ENCODE measurements around the gene NACC2.
"Not testable (repeated sequence)": the region's sequence is repeated elsewhere in the genome, so short reads cannot be mapped to it uniquely, and the experiment has no call there.

Gene NACC2

DNA sequence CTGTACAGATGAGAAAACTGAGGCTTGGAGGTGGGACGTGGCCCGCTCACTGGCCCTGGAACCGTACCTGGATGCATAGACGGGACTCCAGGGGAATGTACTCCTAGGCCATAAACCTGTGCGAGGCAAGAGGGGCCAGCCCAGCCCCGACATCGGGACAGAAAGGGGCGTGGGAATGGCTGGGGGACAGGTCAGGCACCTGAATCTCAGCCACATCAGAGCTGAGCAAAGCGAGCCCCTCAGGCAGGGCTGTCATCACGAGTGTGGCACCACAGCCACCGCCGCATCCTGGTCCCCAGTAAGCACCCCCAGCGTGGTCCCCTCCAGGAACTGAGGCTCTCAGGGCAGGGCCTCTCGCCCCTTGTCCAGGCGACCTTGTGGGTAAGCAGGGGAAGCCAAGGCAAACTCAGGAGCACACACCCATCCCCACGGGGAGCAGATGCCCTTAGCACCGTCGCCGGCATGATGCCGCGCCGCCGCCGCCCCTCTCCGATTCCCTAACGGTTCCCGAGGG is 16.5 kb downstream of the NACC2 start:
- H3K36me3 ChIP-seq (ENCODE audit: insufficient read depth, low read length), result no peaks in the 10 kb centered on the region
- no peak overlapping the region for H3K9ac ChIP-seq (ENCODE audit: low read depth, low read length)
- no peaks in the 10 kb centered on the region for H3K4me1 ChIP-seq (ENCODE audit: insufficient read depth, low read length)
- no peaks in the 10 kb centered on the region for H3K9me3 ChIP-seq (ENCODE audit: control insufficient read depth, insufficient read depth, low read length)

DNA sequence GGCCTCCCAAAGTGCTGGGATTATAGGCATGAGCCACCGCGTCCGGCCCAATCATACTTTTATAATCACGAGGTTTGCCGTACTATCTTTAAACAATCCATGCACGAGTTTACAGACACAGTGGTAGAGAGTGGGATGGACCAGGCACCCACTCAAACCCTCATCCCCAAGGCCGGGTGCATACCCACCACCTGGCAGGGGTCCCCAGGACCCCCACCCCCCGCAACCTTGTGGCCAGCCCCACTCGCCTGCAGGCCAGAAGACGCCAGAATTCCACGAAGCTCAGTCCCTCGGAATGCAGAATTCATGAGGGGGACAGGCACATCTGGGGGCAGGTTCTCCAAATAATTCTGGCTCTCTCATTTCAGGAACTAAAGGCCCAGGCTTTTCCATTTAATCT is 17.1 kb downstream of the NACC2 start:
- Histone ChIP-seq H3K9ac (ENCODE audit: low read depth, low read length) (no peak overlapping the region), H3K36me3 (ENCODE audit: insufficient read depth, low read length) (no peaks in the 10 kb centered on the region), H3K4me1 (ENCODE audit: insufficient read depth, low read length) (no peaks in the 10 kb centered on the region), H3K9me3 (ENCODE audit: control insufficient read depth, insufficient read depth, low read length) (no peaks in the 10 kb centered on the region)

DNA sequence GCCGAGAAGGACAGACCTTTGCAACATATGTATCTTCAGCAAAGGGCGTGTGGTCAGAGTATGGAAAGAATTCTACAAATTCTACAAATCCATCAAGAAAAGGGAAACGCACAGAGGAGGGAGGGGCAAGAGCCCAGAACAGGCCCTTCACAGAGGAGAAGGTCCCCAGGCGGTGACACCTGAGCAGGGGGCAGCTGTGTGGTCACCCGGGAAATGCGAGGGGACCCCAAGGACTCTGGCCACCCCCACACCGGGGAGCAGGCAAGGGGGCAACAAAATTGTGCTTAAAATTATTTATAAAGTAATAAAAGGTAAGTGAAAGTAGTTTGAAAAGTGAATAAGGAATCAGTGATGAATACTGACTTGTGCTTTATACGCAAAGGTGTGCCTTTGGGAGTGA is 17.6 kb downstream of the NACC2 start:
- Histone ChIP-seq H3K9me3 (ENCODE audit: control insufficient read depth, insufficient read depth, low read length) (no peaks in the 10 kb centered on the region), H3K9ac (ENCODE audit: low read depth, low read length) (no peak overlapping the region), H3K36me3 (ENCODE audit: insufficient read depth, low read length) (no peaks in the 10 kb centered on the region), H3K4me1 (ENCODE audit: insufficient read depth, low read length) (no peaks in the 10 kb centered on the region)

DNA sequence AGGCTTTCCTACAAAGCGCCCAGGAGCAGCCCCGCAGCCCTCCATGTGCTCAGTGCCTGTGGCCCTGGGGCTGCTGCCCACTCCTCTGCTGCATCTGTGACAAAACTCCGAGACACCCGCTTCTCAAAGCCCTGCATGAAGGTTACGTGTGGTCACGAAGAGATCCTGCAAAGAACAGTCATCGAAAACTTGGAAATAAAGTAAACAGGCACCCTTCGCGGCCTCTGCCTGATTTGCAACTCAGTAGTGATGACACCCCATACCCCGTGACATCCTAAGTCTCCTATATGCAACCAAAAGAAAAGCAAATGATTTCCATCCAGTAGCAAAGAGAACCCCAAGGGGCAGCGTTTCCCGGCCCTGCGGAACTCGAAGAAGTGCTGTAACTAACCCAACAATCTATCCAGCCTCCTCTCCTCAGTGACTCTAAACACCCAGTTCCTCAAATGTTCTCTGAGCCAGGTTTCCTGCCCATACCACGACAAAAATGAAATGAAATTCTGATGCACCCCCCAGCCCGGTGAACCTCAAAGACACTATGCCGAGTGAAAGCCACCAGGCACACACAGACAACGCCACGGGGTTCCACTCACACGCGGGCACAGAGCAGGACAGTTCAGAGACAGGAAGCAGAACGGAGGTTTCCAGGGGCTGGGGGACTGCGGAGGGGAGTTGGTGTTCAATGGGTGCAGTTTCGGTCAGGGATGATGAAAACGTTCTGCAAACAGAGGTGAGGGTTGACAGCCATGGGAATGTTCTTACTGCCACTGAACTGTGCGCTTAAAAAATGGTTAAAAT is 19.0 kb downstream of the NACC2 start:
- H3K9ac ChIP-seq (ENCODE audit: low read depth, low read length), result no peak overlapping the region; the same call in 1 of the 2 replicates
- no peaks in the 10 kb centered on the region for H3K36me3 ChIP-seq (ENCODE audit: insufficient read depth, low read length)
- no peaks in the 10 kb centered on the region for H3K4me1 ChIP-seq (ENCODE audit: insufficient read depth, low read length)
- H3K9me3 ChIP-seq (ENCODE audit: control insufficient read depth, insufficient read depth, low read length), result no peaks in the 10 kb centered on the region

DNA sequence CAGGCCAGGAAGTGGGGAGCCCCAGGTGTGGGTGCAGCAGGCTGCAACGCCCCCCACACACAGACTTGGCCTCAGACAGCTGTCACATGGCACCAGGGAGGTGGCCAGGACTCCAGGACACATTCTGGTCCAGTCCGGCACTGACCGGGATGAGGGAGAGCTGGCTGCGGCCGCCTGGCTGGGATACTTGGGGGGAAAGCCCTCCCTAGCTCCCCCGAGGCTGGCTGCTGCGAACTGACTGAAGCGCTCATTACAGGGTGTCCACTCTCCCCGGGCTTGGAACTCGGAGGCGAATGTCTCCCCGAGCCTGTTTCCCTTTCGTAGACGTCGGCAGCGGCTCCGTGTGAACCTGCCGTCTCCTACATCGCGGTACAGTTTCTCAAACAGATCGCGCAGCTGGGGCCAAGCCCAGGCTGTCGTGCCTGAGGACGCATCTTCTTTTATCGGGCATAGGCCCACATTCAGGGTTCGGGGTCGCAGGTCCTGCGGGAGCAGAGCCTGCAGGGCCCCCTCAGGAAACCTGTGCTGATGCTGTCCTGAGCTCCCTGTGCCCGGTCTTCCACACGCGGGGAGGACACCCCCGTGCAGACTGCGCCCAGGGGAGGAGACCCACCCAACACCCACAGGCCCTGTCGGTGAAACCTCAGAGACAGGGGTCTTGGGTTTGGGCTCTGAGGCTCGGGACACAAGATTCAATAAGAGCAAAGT is 19.8 kb downstream of the NACC2 start:
- no peaks in the 10 kb centered on the region for H3K9me3 ChIP-seq (ENCODE audit: control insufficient read depth, insufficient read depth, low read length)
- H3K4me1 ChIP-seq (ENCODE audit: insufficient read depth, low read length), result no peaks in the 10 kb centered on the region
- H3K9ac ChIP-seq (ENCODE audit: low read depth, low read length), result no peak overlapping the region
- H3K36me3 ChIP-seq (ENCODE audit: insufficient read depth, low read length), result no peaks in the 10 kb centered on the region

DNA sequence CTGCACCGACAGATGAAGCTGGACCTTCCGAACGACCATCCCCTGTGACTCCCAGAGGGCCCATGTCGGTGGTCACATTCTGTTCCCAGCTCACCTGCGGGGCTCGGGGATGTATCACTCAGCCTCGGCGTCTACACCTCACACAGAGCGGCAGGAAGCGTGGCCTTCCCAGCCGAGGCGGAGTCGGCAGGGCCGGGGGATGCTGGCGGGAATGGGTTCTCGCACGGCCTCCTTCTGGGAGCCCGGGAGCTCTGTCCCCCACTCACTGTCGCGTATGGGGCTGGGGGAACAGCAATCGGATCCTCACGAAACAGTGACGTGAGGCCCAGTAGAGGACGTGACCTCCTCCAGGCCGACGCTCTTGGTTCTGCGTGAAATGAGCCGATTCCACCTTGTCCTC is 20.4 kb downstream of the NACC2 start:
- Histone ChIP-seq H3K36me3 (ENCODE audit: insufficient read depth, low read length) (no peaks in the 10 kb centered on the region), H3K9ac (ENCODE audit: low read depth, low read length) (no peak overlapping the region), H3K9me3 (ENCODE audit: control insufficient read depth, insufficient read depth, low read length) (no peaks in the 10 kb centered on the region), H3K4me1 (ENCODE audit: insufficient read depth, low read length) (no peaks in the 10 kb centered on the region)

DNA sequence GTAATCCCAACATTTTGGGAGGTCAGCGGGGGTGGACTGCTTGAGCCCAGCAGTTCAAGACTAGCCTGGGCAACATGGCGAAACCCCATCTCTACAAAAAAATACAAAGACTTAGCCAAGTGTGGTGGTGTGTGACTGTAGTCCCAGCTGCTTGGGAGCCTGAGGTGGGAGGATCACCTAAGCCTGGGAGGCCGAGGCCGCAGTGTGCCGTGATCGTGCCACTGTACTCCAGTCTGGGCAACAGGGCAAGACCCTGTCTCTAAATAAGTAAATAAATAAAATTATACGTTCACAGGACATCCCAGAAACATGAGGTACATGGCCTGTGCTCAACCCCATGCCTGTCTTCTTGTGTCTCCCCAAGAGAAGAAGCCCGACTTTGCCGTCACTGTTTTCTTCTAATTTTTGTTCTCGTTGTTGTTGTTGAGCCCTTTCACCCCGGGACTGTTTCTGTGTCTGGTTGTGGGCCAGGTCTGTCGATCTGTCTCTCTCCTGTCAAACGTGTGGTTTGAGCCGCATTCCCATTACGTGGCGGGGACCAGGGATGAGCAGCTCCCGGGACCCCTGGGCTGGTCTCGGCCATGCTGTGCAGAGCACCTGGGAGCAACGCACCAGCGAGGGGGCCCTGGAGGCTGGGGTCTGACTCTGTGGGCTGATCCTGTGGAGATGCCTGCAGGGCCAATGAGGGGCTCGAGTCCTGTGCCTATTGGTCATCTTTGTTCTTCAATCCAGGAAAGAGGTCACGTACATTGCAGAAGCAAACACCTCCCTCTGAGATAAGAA is 32.2 kb downstream of the NACC2 start:
- Histone ChIP-seq H3K4me1 (ENCODE audit: insufficient read depth, low read length) (peaks cover 14% of the 10 kb centered on the region; the same call in 1 of the 2 replicates), H3K9ac (ENCODE audit: low read depth, low read length) (no peak overlapping the region), H3K9me3 (ENCODE audit: control insufficient read depth, insufficient read depth, low read length) (no peaks in the 10 kb centered on the region), H3K36me3 (ENCODE audit: insufficient read depth, low read length) (0 out of 2 replicates have a peak, but pooled peaks cover 3% of the 10 kb centered on the region)

DNA sequence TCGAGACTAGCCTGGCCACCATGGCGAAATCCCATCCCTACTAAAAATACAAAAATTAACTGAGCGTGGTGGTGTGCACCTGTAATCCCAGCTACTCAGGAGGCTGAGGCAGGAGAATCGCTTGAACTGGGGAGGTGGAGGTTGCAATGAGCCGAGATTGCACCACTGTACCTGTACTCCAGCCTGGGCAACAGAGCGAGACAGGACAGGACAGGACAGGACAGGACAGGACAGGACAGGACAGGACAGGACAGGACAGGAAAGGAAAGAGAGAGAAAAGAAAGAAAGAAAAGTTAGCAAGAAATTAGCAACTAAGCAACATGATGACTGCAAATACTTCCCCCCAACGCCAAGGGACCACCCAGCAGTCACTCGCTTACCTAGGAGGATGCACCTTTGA is 33.2 kb downstream of the NACC2 start:
- not testable (repeated sequence) for H3K9ac ChIP-seq (ENCODE audit: low read depth, low read length); H3K9me3 ChIP-seq (ENCODE audit: control insufficient read depth, insufficient read depth, low read length)
- H3K4me1 ChIP-seq (ENCODE audit: insufficient read depth, low read length), result peaks cover 21% of the 10 kb centered on the region; the same call in 1 of the 2 replicates

DNA sequence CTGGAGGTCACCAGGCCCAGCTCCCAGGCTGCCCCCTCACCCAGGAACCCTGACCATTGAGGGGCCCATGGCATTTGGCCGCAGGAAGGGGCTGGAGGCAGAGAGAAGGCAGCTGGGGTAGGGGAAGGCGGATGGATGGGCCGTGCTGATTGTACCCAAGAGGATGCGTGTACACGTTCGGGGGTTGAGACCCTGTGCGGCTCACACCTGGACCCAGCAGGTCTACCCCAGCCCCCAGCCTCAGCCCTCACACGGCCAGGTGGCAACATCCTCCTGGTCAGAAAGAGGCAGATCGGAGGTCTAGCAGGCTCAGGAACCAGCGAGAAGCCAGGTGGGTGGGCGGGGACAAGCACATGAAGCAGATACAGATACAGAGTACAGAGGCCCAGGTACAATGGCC is 33.7 kb downstream of the NACC2 start:
- no peaks in the 10 kb centered on the region for H3K9me3 ChIP-seq (ENCODE audit: control insufficient read depth, insufficient read depth, low read length)
- H3K36me3 ChIP-seq (ENCODE audit: insufficient read depth, low read length), result 0 out of 2 replicates have a peak, but pooled peaks cover 3% of the 10 kb centered on the region
- peaks cover 23% of the 10 kb centered on the region; the same call in 1 of the 2 replicates for H3K4me1 ChIP-seq (ENCODE audit: insufficient read depth, low read length)
- H3K9ac ChIP-seq (ENCODE audit: low read depth, low read length), result no peak overlapping the region

More for the DNA sequence above, 33.2 kb downstream of the NACC2 start:
- not testable (repeated sequence) for H3K36me3 ChIP-seq (ENCODE audit: insufficient read depth, low read length)

DNA sequence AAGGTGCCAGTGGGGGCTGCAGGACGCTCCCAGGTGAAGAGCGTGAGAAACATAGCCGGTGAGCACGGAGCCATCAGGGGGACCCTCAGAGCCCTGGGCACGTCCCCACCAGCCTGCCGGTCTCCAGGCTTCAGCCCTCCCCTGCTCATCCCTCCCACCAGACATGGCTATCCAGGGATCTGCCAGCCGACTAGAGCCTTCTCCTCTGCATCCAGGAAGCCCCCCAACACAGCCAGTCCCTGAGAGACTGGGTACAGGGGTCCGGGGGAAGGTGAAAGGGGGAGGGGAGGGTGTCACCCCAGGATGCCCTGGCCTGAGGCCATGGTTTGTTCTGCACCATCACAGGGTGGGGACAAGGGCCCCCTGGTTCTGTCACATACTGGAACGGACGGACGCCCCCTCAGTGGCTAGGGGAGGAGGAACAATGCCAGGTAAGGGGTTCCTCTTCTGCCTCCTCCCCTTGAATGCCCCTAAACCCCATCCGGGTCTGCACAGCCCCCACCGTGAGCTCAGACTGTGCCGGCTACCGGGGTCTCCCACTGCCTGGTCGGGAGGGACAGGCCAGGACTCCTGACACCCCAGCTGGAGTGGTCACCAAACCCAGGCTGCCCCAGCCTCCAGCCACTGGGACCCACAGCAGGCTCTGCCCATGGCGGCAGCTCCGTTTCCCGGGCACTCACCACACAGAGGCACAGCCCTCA is 34.3 kb downstream of the NACC2 start:
- H3K9me3 ChIP-seq (ENCODE audit: control insufficient read depth, insufficient read depth, low read length), result no peaks in the 10 kb centered on the region
- H3K4me1 ChIP-seq (ENCODE audit: insufficient read depth, low read length), result peaks cover 24% of the 10 kb centered on the region; the same call in 1 of the 2 replicates
- no peak overlapping the region for H3K9ac ChIP-seq (ENCODE audit: low read depth, low read length)
- 0 out of 2 replicates have a peak, but pooled peaks cover 3% of the 10 kb centered on the region for H3K36me3 ChIP-seq (ENCODE audit: insufficient read depth, low read length)

DNA sequence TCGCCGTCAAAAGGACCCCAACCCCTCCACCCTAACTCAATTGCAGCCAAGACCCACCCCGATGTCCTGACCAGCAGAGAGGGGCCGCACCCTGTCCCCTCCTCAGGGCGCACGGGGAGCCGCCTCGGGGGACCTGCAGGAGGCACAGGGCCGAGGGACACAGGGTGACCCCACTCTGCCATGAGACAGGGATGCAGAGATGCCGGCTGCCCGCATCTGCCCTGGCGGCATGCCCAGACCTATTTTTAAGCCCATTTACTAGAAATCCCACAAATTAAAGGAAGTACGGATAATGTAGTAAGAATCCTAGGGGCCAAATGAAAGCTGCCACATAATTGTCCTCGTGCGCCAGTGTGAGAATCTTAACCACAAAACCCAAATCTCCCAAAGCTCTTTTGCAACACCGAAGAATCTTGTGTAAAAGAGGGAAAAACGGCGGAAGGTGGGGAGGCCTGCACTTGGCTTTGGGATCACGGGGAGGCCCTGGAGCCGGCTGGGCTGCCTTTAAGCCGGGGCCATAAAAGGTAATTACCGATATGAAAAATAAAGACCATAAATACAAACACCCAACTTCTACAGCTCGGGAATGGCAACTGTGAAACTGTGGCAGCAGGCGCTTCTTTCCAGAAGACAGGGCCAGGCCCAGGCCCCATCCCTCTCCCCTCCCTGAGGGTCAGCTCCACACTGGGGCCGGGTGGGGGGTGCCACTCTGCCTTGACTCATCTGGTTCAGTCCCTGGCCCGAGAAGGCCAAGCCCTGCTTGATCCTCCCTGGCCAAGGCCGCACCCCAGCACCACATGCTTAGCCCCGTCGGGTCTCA is 35.0 kb downstream of the NACC2 start:
- no peak overlapping the region for H3K9ac ChIP-seq (ENCODE audit: low read depth, low read length)
- no peaks in the 10 kb centered on the region for H3K9me3 ChIP-seq (ENCODE audit: control insufficient read depth, insufficient read depth, low read length)
- H3K36me3 ChIP-seq (ENCODE audit: insufficient read depth, low read length), result 0 out of 2 replicates have a peak, but pooled peaks cover 3% of the 10 kb centered on the region
- peaks cover 32% of the 10 kb centered on the region for H3K4me1 ChIP-seq (ENCODE audit: insufficient read depth, low read length)

DNA sequence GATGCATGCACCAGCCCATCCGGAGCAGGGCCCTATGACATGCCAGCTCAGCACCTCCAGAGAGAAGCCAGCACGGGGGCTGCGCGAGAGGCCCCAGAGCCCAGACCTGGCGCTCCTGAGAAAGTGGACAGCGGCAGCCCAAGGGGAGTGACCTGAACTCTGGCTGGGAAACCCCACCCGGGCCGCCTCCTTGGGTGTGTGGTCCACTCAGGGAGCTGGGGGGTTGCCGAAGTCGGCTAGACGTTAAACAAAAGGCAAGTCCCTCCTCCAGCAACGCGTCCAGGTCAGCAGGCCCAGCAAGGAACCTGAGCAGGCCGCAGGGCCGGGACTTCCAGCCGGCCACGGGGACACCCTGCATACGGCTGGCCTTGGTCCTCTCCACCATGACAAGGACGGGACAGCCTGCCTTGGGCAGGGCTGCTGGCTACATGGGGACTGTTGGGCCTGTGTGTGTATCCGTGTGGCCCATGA is 35.7 kb downstream of the NACC2 start:
- H3K4me1 ChIP-seq (ENCODE audit: insufficient read depth, low read length), result peaks cover 36% of the 10 kb centered on the region
- no peaks in the 10 kb centered on the region for H3K9me3 ChIP-seq (ENCODE audit: control insufficient read depth, insufficient read depth, low read length)
- no peak overlapping the region for H3K9ac ChIP-seq (ENCODE audit: low read depth, low read length)
- 0 out of 2 replicates have a peak, but pooled peaks cover 3% of the 10 kb centered on the region for H3K36me3 ChIP-seq (ENCODE audit: insufficient read depth, low read length)

DNA sequence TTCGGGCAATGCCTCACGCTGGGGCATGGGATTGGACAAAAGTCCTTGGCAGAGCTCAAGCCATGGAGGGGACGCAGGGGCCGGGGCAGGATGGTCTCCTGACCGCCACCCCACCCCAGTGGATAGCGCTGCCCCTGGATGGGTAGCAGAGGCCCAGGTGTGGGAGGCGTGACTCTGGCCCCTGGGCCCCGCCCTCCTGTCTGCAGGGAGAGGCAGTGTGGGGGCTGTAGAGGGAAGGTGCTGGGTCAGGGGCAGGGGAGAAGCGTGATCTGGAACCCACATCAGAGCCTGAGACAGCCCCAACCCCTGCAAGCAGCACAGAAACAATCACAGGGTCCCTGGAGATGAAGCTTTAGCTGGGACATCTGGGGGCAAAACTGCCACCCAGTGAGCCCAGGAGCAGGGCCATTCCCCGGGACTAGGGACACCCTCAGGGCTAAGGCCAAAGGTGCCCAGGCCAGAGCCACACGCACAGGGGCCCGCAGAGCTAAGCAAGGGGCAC is 36.2 kb downstream of the NACC2 start:
- Histone ChIP-seq H3K9ac (ENCODE audit: low read depth, low read length) (no peak overlapping the region), H3K36me3 (ENCODE audit: insufficient read depth, low read length) (0 out of 2 replicates have a peak, but pooled peaks cover 3% of the 10 kb centered on the region), H3K4me1 (ENCODE audit: insufficient read depth, low read length) (peaks cover 40% of the 10 kb centered on the region), H3K9me3 (ENCODE audit: control insufficient read depth, insufficient read depth, low read length) (no peaks in the 10 kb centered on the region)
